Gastrocnemius medialis (tissue), 4 donors: ENCODE measurements around the gene TUBB2A. TPM values are rescaled to one million over a fixed set of nuclear protein-coding genes. Genes with fewer than 3 reads are reported as not detected.
"Not testable (repeated sequence)": the region's sequence is repeated elsewhere in the genome, so short reads cannot be mapped to it uniquely, and the experiment has no call there.

Source experiments
- ATAC-seq, 2 donors: fragments of 150-250 bp; one replicate each; pipeline ENCODE4 v1.9.1; 2016
- DNase-seq, 2 donors: peaks; one replicate each; pipeline ENCODE4 v3.0.0-alpha.2; 2019
- H3K27ac ChIP-seq, 4 donors: fragments of 200-600 bp; sonication (generic); 1 replicate in 1 of 4; 2 replicates in 3 of 4; pipeline ENCODE4 v1.5.1; 2016 to 2018; ENCODE audit warnings: mild to moderate bottlenecking in 2 of 4, moderate library complexity in 1 of 4
- H3K27me3 ChIP-seq, 3 donors: fragments of 200-600 bp; sonication (generic) in 2 of 3; 1 replicate in 1 of 3; 2 replicates in 2 of 3; pipeline versions ENCODE4 v1.5.1 to v1.6.0; 2016 to 2019; ENCODE audit warnings: mild to moderate bottlenecking in 1 of 3, moderate library complexity in 1 of 3
- H3K36me3 ChIP-seq, 2 donors: fragments of 200-600 bp; sonication (generic) in 1 of 2; one replicate each; pipeline ENCODE4 v1.5.1; 2017 to 2018
- H3K4me1 ChIP-seq, 2 donors: fragments of 200-600 bp; sonication (generic) in 1 of 2; one replicate each; pipeline ENCODE4 v1.5.1; 2016 to 2017; ENCODE audit warnings: mild to moderate bottlenecking in 2 of 2
- H3K4me3 ChIP-seq, 4 donors: fragments of 200-600 bp; sonication (generic) in 3 of 4; 1 replicate in 1 of 4; 2 replicates in 3 of 4; pipeline ENCODE4 v1.5.1; 2016 to 2019; ENCODE audit warnings: mild to moderate bottlenecking in 2 of 4
- H3K9me3 ChIP-seq, 3 donors: fragments of 200-600 bp; sonication (generic) in 2 of 3; 1 replicate in 1 of 3; 2 replicates in 2 of 3; pipeline ENCODE4 v1.5.1; 2016 to 2019
- CTCF ChIP-seq, 5 experiments: fragments of 450-650 bp in 3 of 5; fragments of 200-600 bp in 2 of 5; sonication (generic) in 2 of 5; IDR thresholded peaks in 4 of 5; conservative IDR thresholded peaks in 1 of 5; 1 replicate in 4 of 5; 2 replicates in 1 of 5; pipeline ENCODE4 v1.5.1; 2016 to 2019; ENCODE audit warnings: antibody characterized with exemption in 5 of 5, mild to moderate bottlenecking in 3 of 5, moderate library complexity in 3 of 5
- POLR2A ChIP-seq, 2 donors: fragments of 450-650 bp; IDR thresholded peaks; one replicate each; pipeline ENCODE4 v1.6.1; 2017; ENCODE audit warnings: antibody characterized with exemption in 2 of 2, mild to moderate bottlenecking in 2 of 2, moderate library complexity in 2 of 2
- in situ Hi-C, 4 donors: fragments of 200-750 bp; cut with MboI; loops; one replicate each; pipeline versions ENCODE4 v1.15.0 to v1.8.0; 2017; ENCODE audit warnings: low sequenced_read_pairs in 4 of 4
- intact Hi-C: fragments of 100-400 bp; cut with DNase I; formaldehyde crosslinking; loops from one replicate; pipeline ENCODE4 v1.15.1; 2023; ENCODE audit warnings: low total_unique reads
- total RNA-seq, 4 donors: library from RNA; depleted of rRNA; stranded (reverse); fragments of >200 nt; gene quantifications; one replicate each; pipeline versions ENCODE4 v1.1.0 to v1.2.3, GENCODE V29; 2016

TUBB2A gene
- total RNA-seq, 4 donors from 2014 or later = 18.9 to 53.1 (median 27.0) TPM

GRCh38 chr6:3175715-3176402, 18.5 kb upstream of the TUBB2A start:
- H3K9me3 ChIP-seq = no peaks in the 10 kb centered on the region
- TF ChIP-seq POLR2A (IDR thresholded peaks at IDR 0.05) = no peak
- TF ChIP-seq CTCF (IDR thresholded peaks at IDR 0.05 in 4 of 5, conservative IDR thresholded peaks at IDR 0.05 in 1 of 5) = no peak
- H3K4me1 ChIP-seq = no peaks in the 10 kb centered on the region
- H3K36me3 ChIP-seq = no peaks in the 10 kb centered on the region
- intact Hi-C loops (no loop called here), in situ Hi-C loops (no loop called here)
- ATAC-seq = no peak
- H3K27me3 ChIP-seq = no peaks in the 10 kb centered on the region
- no peak for DNase-seq
- H3K4me3 ChIP-seq = no peak overlapping the region
- H3K27ac ChIP-seq = no peak overlapping the region

- intact Hi-C loops, H3K27me3 ChIP-seq, H3K4me3 ChIP-seq, H3K4me1 ChIP-seq, DNase-seq, in situ Hi-C loops, H3K9me3 ChIP-seq, H3K36me3 ChIP-seq, ATAC-seq, H3K27ac ChIP-seq: not testable (repeated sequence)
Observed at GRCh38 chr6:3173636-3174089, 16.3 kb upstream of the TUBB2A start.

- H3K4me1 ChIP-seq, H3K9me3 ChIP-seq, H3K4me3 ChIP-seq, DNase-seq, intact Hi-C loops, in situ Hi-C loops, ATAC-seq, H3K36me3 ChIP-seq, H3K27ac ChIP-seq, H3K27me3 ChIP-seq: not testable (repeated sequence)
Observed at GRCh38 chr6:3172789-3173188, 15.4 kb upstream of the TUBB2A start.

GRCh38 chr6:3171313-3172175, 14.2 kb upstream of the TUBB2A start:
- not testable (repeated sequence) for ATAC-seq, H3K27ac ChIP-seq, H3K9me3 ChIP-seq

GRCh38 chr6:3170676-3171075, 13.3 kb upstream of the TUBB2A start:
- H3K9me3 ChIP-seq, DNase-seq, ATAC-seq, intact Hi-C loops, H3K27ac ChIP-seq, H3K4me3 ChIP-seq, H3K36me3 ChIP-seq, in situ Hi-C loops, H3K4me1 ChIP-seq, H3K27me3 ChIP-seq: not testable (repeated sequence)

More at GRCh38 chr6:3171313-3172175, 14.2 kb upstream of the TUBB2A start:
- DNase-seq, in situ Hi-C loops, H3K4me1 ChIP-seq, H3K4me3 ChIP-seq, intact Hi-C loops, H3K27me3 ChIP-seq, H3K36me3 ChIP-seq: not testable (repeated sequence)

GRCh38 chr6:3168046-3168445, 10.7 kb upstream of the TUBB2A start:
- H3K36me3 ChIP-seq, H3K9me3 ChIP-seq, ATAC-seq, H3K27ac ChIP-seq, in situ Hi-C loops, H3K4me1 ChIP-seq, DNase-seq, H3K4me3 ChIP-seq, H3K27me3 ChIP-seq, intact Hi-C loops: not testable (repeated sequence)

- DNase-seq, H3K27me3 ChIP-seq, H3K4me1 ChIP-seq, H3K36me3 ChIP-seq, in situ Hi-C loops, H3K9me3 ChIP-seq, ATAC-seq, H3K4me3 ChIP-seq, intact Hi-C loops: not testable (repeated sequence)
- H3K27ac ChIP-seq = peak overlapping the region in 1 of 4 donors; percentile 13
Observed at GRCh38 chr6:3166535-3167225, 9.3 kb upstream of the TUBB2A start.
